CD4-positive, alpha-beta T cell treated with Interleukin-4 for 4 hours (primary cell): ENCODE measurements around the gene TAPBP.
"Not testable (repeated sequence)": the region's sequence is repeated elsewhere in the genome, so short reads cannot be mapped to it uniquely, and the experiment has no call there.

Experiments used
- DNase-seq: peaks from one replicate; pipeline ENCODE4 v3.0.0-alpha.2; 2020

Gene TAPBP

DNA sequence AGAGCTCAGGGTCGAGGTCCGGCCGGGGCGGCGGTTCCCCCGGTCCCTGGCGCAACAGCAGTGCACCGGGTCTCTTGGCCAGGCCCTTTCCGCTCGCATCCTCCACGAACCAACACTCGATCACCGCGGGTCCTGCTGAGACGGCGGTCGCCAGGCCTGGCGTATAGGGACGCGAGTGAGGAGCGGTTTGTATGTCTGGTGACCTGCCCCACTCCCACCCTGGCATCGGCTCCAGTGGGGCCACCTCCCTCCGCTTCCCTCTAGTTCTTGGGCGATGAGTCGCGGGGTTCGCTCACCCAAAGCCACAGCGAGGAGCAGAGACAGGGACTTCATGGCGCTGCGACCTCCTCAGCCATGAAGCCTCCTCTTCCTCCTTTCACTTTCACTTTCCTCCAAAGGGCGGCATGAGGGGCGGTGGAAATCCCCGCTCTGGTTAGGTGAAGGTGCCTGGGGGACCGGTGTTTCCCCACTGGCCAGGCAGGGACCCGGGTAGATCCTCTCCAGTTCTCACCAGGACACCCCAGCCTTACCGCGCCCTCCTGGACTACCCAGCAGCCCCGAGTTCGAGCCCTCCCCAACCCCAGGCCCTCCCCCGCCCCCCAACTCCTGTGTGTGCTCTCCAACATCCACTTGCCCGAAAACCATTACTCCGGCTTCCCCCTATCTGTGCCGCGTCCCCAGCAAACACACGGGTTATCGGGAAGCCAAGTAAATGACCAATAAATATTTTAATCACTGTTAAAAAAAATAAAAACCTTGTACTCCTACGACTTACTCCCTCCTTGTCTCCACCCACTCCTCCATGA is at the start of gene TAPBP:
TSS of gene TAPBP (minus strand) at position 370 of the 806 bp plus-strand sequence. CDS start at position 333, 37 bp downstream.
- peak; percentile 95 for DNase-seq

DNA sequence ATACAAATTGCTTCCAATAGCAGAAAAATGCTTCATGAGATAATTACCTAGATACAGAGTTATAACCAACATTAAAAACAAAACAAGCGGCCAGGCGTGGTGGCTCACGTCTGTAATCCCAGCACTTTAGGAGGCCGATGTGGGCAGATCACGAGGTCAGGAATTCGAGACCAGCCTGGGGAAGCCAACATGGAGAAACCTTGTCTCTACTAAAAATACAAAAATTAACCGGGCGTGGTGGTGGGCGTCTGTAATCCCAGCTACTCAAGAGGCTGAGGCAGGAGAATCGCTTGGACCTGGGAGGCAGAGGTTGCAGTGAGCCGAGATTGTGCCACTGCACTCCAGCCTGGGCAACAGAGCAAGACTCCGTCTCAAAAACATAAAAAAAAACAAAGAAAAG is 49.6 kb upstream of the TAPBP start:
- DNase-seq: not testable (repeated sequence)

DNA sequence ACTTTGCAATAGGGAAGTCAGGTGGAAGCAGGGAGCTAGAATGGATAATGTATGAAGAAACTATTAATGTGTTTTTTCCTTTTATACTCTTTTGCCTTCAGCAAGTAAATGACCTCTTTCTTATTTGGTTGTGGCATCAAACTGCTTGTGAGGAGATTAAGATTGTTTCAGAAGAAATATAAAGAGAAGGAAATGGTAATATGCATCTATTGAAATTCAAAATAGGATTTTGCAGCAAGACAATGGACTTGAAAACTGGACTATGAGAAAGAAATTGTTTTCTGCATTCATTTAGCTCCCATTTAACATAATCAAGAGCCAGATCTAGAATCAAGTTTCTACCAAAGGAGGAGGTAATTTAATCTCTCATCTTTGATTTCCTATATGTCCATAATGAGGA is 45.5 kb upstream of the TAPBP start:
- DNase-seq: no peak

DNA sequence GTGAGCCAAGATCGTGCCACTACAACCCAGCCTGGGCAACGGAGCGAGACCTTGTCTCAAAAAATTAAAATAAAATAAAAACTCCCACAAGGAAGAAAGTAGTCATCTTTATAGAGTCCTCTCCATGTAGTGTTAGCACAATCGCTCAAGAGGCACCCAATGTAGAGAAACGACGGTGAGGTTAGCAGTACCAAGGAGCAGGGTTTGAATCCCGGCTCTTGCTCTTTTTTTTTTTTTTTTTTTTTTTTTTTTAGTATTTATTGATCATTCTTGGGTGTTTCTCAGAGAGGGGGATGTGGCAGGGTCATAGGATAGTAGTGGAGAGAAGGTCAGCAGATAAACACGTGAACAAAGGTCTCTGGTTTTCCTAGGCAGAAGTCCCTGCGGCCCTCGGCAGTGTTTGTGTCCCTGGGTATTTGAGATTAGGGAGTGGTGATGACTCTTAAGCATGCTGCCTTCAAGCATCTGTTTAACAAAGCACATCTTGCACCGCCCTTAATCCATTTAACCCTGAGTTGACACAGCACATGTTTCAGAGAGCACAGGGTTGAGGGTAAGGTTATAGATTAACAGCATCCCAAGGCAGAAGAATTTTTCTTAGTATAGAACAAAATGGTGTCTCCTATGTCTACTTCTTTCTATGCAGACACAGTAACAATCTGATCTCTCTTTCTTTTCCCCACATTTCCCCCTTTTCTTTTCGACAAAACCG is 43.4 kb upstream of the TAPBP start:
- not testable (repeated sequence) for DNase-seq

DNA sequence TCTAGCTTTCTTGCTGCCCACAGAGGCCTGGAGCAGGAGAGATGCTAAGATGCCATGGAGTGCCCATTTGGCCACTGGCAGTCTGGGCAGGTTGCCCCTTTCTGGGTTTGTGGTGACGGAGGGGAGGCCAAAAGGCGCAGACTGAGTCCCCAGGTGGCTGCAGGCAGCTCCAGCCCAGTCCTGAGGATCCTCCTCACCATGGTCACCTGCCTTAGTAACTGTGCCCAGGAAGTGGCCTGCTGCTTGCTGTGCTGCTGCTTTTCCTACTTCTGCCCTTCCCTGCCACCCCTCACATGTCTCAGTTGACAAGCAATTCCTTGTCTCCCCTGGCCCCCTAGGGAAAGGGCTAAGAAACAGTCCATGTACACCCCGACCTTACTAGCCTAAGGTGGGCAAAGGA is 42.4 kb upstream of the TAPBP start:
- DNase-seq: no peak

DNA sequence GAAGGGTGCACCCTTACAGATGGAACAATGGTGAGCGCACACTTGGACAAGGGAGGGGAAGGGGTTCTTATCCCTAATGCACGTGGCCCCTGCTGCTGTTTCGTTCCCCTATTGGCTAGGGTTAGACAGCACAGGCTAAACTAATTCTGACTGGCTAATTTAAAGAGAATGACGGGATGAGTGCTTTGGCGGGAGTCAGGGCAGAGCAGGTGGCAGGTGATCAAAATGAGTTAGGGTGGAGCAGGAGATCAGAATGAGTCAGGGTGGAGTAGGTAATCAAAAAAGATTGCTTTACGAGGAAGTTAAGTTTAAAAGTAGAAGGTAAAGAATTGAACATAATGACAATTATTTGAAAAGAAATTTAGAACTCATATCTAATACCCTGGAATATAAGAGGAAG is 42.0 kb upstream of the TAPBP start:
- DNase-seq: not testable (repeated sequence)

DNA sequence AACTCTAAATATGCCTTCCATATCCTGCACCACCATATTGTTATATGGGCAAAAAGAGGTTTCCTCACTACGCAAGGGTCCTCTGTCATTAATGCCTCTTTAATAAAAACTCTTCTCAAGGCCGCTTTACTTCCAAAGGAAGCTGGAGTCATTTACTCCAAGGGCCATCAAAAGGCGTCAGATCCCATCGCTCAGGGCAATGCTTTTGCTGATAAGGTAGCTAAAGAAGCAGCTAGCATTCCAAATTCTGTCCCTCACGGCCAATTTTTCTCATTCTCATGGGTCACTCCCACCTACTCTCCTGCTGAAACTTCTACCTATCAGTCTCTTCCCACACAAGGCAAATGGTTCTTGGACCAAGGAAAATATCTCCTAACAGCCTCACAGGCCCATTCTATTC is 33.9 kb upstream of the TAPBP start:
- DNase-seq: no peak

DNA sequence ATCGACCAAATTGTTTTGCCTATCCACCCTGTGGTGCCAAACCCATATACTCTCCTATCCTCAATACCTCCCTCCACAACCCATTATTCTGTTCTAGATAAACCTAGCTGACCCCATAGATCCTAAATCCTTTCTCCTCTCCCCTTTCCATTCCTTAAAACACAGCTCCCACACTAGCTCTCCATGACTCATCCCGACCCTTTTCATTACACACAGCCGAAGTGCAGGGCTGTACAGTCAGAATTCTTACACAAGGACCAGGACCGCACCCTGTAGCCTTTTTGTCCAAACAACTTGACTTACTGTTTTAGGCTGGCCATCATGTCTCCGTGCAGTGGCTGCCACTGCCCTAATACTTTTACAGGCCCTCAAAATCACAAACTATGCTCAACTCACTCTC is 33.1 kb upstream of the TAPBP start:
- DNase-seq: not testable (repeated sequence)

DNA sequence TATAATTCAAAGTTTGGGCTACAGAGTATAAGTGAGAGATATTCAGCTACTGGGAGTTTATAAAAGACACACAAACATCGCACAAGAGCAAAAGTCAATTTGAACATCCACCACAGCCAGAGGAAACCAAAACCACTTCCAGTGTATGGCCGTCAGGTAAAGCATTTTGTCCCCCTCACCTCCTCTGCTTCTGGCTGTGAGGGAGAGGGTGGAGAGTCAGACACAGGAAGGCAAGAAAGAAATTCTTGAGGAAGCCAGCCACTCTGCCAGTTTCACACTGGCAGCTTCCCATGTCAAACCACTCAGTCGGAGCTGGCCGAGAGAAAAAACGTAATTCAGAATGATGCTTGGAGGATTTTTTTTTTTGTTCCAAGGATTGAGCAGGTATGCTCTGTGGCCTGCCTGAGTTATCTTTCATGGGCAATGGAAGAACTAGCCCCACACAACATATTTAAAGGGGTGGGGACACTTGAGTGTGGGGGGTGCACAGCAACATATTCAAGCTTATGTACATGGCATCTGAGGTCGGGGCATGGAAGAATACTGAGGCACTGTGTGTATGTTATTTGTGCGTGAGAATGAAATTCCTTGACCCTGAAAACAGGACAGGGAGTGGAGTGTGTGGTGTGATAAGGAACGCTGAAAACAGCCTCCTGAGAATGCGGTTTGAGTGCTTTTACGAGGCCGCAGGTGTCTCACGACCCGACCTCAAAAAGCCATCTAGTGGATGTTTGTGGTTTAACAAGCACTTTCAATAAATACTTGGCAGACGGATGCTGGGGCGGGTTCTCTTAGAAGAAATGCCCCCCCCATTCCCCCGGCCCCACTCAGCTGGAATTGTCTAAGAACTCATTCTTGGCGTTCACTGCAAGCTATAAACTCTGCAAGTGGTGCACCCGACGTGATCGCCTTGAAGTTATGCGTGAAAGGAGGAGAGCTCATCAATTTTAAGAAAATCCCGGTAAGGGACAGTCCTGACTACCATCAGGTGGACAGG is 31.1 kb upstream of the TAPBP start:
- DNase-seq: peak; percentile 91

DNA sequence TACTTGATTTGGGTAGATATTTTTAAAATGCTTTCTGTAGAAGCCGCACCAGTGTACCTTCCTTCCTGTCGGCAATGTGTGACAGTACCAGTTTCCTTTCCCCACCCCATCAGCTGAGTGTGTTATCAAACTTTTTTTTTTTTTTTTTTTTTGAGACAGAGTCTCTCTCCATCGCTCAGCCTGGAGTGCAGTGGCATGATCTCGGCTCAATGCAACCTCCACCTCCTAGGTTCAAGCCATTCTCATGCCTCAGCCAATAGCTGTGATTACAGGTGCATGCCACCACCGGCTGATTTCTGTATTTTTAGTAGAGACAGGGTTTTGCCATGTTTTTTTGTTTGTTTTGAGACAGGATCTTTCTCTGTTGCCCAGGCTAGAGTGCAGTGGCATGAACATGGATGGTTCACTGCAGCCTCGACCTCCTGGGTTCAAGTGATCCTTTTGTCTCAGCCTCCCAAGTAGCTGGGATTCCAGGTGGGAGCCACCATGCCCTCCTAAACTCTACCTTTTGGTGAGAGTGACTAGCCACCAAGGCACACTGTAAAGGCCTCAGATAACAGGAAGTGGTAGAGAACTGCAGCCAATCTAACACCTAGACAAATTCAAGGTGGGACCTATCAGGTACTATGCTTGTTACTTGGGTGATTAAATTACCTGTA is 30.2 kb upstream of the TAPBP start:
- peak; percentile 95 for DNase-seq

DNA sequence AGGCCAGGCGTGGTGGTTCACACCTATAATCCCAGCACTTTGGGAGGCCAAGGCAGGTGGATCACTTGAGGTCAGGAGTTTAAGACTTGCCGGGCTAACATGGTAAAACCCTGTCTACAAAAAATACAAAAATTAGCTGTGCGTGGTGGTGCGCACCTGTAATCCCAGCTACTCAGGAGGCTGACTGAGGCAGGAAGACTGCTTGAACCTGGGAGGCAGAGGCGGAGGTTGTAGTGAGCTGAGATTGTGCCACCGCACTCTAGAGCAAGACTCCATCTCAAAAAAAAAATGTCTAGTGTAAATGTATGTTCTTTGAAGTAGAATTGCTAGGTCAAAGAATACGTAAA is 29.7 kb upstream of the TAPBP start:
- DNase-seq: not testable (repeated sequence)

DNA sequence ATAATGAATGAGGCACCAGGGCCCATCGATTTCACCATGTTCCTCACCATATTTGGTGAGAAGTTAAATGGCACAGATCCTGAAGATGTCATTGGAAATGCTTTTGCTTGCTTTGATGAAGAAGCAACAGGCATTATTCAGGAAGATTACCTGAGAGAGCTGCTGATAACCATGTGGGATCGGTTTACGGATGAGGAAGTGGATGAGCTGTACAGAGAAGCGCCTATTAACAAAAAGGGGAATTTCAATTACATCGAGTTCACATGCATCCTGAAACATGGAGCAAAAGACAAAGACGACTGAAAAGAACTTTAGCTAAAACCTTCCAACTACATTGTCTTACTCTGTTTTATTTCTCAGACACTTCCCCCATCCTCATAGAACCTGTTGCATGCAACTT is 25.3 kb upstream of the TAPBP start:
- no peak for DNase-seq

DNA sequence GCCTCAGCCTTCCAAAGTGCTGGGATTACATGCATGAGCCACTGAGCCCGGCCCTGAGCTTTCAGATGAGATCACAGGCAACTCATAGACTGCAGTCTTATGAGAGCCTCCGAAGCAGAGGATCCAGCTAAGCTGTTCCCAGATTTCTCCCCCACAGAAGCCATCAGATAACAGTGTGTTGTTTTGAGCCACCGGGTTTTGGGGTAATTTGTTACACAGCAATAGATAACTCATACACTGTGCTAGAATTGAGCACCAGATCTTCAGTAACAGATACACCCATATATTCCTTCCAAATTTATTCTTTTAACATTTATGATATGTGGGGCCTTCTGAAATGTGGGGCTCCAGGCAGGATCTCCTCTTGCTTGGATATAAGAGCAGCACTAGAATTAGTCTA is 22.6 kb upstream of the TAPBP start:
- DNase-seq: no peak

DNA sequence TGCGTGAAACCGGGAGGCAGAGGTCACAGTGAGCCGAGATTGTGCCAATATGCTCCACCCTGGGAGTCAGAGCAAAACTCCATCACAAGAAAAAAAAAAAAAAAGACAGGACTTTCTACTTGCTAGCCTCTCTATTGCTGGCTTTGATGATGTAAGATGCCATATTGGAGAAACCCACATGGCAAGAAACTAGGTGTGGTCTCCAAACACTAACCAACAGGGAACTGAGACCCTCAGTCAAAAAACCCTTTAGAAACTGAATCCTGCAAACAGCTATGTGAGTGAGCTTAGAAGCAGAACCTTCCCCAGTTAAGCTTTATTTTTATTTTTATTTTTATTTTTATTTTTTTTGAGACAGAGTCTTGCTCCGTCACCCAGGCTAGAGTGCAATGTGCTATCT is 22.0 kb upstream of the TAPBP start:
- DNase-seq: no peak

DNA sequence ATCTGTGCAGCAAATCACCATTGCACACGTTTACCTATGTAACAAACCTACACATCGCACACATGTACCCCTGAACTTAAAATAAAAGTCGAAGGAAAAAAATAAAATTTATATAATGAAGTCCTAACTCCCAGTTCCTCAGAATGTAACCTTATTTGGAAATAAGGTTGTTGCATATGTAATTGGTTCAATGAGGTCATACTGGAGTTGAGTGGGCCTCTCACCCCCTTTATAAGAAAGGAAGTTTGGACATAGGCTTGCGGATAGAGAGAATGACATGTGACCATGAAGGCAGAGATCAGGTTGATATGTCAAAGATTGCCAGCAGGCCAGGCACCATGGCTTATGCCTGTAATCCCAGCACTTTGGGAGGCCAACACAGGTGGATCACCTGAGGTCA is 19.8 kb upstream of the TAPBP start:
- DNase-seq: no peak

DNA sequence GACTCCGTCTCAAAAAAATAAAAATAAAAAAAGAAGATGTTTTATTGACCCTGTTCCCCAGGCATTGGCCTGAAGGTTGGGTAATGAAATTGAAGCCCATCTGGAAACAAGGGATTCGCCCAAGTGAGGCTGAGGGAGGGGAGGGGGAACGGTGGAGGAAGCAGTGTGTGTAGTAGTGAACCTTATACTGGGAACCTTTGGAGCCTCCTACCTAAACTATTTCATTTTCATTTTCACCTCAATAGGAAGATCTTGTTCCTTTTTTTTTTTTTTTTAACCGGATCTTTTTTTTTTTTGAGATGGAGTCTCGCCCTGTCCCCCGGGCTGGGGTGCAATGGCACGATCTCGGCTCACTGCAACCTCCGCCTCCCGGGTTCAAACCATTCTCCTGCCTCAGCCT is 16.9 kb upstream of the TAPBP start:
- no peak for DNase-seq

DNA sequence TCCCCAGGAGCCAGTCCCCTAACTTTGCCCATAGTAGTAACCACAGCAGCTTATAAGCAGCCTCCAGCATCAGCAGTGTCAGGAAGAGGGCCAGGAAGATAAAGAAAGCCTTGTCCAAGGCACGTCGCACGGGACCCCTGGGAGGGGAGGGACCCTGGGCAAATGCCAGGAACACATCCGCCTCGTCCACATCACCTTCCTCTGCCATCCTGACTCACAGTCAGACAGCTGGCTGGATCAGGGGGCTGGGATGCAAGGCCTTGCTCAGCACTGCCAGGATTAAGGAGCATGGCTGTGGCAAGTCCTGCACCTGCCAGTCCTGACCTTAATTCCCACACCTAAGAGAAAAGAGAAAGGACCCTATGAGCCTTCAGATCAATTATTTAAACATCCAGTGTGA is 15.2 kb upstream of the TAPBP start:
- DNase-seq: no peak

DNA sequence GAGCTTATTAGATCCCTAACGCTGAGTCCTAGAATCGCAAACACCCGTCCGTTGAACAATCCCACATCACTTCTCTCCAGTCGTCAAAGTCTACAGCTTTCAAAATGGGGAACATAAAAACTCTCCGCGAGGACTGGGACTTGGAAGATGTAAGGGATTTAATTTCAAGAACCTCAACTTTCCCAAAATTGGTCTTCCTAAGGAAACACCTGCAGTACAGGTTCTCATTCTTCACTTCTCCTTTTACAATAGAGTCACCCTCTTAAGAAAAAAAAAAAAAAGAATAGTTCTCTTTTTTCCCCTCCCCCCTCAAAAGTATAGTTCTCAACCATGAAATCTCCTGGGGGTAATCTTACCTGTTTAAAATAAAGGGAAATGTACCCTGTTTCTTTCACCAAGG is 10.2 kb upstream of the TAPBP start:
- DNase-seq: no peak

DNA sequence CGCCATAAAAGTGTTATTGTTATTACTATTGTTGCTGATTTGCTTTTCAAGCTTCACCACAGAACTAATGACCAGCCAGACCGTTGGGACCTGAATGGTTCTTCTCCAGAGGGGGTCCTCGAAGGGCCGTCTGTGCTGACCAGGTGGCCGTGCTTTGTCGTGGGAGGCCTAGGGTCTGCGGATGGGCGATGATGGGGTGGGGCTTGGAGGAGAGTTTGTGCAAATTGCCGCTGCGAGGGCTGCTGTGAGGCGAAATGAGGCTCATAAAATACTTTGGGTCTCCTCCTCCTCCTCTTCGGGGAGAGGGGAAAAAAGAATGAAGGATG is 9.7 kb upstream of the TAPBP start:
- DNase-seq: no peak

DNA sequence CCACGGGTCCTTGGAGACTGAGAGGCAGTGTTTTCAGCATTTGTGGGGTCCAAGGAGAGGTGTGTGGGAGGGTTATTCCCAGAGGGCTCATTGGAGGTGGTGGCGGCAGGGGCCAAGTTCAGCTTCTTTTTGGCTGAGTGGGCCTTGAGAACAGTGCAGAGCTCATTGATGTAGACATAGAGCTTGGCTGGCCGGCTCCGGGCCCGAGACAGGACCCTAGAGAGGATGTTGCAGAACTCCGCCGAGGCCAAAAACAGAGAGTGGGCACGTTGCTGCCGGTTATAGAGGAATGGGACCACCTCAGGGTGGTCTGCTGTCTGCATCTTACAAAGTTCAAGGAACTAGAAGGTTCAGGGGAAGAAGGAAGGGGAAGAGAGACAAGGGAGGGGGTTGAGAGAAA is 7.3 kb upstream of the TAPBP start:
- DNase-seq: no peak

DNA sequence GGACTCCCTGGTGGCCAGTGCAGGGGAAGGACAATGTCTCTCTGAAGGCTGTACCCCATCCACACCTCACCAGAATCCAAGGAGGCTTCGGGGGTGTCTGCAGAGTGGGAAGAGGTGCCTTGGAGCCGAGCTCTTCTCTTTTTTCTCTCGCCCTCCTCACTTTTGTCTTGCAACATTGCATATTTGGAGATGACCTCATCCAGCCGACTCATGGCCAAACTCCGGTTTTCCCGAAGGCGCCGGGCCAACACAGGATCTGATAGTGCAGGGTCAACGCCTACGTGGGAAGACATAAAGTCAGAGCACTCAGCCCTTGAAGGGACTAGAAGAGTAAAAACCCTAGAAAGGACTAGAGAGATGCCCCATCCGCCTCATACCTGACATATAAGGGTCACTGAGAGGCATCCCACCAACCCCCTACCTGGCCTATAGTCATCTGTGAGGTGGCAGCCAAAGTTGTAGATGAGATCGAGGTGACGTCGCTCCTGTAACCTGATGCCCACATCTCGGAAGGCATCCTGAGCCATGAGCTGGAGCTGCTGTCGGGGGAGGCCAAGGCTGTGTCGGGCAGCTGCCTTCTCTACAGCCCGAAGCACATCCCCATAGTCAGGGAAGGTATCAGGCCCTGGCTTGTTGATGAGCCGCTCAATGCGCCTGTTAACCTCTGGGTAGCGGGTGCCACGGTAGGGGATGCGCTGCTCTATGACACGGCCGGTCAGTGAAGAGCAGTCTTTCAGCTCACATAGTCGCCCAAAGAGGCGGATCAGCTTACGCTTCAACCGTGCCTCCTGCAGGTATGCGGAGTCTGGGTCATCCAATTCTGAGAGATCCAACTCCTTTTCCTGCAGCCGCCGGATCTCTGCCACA is 6.7 kb upstream of the TAPBP start:
- DNase-seq: no peak

DNA sequence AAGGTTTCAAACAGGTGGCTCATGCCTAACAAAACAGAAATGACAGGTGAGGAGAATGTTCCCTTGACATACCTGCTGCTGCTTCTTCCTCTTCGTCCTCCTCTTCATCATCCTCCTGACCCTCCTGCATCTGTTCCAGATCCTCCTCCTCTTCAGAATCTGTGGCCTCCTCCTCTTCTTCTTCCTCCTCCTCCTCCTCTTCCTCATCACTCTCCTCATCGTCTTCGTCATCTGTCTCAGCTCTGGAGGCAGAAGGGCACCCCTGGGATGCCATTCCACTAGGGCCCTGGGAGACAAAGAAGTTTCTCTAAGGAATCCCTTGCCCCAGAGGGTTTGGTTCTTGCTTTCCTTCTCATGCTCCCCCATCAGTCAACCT is 6.0 kb upstream of the TAPBP start:
- DNase-seq: no peak
